Stimulated activated CD4-positive, alpha-beta T cell treated with anti-CD3 and anti-CD28 coated beads, Interleukin-4, amount 100 ng/mL, for 4 hours (primary cell): ENCODE results near the gene GSTM3.
"Not testable (repeated sequence)": the region's sequence is repeated elsewhere in the genome, so short reads cannot be mapped to it uniquely, and the experiment has no call there.

Experiments used
- DNase-seq, 2 experiments: peaks; one replicate each; pipeline ENCODE4 v3.0.0-alpha.2; 2020

Gene GSTM3

DNA sequence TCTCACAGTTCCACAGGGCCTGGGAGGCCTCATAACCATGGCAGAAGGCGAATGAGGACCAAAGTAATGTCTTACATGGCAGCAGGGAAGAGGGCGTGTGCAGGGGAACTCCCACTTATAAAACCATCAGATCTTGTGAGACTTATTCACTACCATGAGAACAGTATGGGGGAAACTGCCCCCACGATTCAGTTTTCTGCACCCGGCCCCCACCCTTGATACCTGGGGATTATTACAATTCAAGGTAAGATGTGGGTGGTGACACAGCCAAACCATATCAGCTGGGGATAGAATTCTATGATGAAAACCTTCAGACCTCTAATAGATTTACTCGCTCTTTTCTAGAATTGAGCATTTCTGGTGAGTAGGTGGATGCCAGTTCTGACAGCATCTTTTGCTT lies 46.4 kb downstream of the GSTM3 start:
- DNase-seq, result not testable (repeated sequence)

GRCh38 chr1:109691759-109692158 lies 49.1 kb downstream of the GSTM3 start:
- DNase-seq, result no peak

DNA sequence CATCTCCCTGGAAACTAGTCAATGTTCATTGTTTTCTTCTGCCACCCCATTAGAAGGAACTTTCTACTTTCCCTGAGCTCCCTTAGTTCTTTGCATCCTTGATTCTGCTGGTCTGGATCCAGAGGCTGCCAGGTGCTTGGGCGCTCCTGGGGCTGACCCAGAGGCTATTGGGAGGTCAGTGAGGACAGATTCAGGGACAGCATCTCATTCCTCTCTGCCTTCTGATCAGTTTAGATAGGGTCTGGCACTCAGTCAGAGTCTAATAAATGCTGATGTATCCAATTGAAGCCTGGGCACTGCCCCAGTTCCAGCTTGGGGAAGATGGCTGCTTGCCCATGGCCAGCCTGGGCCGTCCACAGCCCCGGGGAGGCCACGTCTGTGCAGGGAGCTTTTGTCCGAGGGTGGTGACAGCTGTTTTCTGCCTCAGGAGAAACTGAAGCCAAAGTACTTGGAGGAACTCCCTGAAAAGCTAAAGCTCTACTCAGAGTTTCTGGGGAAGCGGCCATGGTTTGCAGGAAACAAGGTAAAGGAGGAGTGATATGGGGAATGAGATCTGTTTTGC lies 50.9 kb downstream of the GSTM3 start:
- no peak for DNase-seq

DNA sequence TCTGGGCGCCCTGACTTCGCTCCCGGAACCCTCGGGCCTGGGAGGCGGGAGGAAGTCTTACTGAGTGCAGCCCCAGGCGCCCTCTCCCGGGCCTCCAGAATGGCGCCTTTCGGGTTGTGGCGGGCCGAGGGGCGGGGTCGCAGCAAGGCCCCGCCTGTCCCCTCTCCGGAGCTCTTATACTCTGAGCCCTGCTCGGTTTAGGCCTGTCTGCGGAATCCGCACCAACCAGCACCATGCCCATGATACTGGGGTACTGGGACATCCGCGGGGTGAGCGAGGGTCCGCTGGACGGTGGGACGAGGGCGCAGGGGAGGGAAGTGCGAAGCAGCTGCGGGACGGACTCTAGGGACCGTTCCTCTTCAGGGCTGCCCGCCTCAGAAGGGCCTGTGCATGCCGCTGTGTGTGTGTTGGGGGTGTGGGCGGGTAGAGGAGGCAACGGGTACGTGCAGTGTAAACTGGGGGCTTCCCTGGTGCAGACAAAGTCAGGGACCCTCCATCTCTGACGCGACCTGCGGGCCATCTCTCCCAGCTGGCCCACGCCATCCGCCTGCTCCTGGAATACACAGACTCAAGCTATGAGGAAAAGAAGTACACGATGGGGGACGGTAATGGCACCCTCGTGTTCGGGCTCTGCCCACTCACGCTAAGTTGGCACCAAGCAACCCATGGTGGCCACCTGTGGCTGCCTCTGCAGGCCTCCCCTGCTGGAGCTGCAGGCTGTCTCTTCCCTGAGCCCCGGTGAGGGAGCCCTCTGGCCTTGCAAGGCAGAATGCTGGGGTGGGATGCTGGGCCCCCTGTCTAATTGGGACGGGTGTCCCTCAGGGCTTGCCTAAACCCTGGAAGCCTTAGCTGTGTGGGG lies 53.0 kb downstream of the GSTM3 start, which contains the start of gene GSTM1:
Gene GSTM1, plus strand, starts transcription at position 177 of the 859 bp plus-strand sequence. Its CDS starts 57 bp downstream, at position 234.
- DNase-seq, result no peak

- DNase-seq, result not testable (repeated sequence)
These were observed 53.7 kb downstream of the GSTM3 start for GRCh38 chr1:109687109-109687508.

DNA sequence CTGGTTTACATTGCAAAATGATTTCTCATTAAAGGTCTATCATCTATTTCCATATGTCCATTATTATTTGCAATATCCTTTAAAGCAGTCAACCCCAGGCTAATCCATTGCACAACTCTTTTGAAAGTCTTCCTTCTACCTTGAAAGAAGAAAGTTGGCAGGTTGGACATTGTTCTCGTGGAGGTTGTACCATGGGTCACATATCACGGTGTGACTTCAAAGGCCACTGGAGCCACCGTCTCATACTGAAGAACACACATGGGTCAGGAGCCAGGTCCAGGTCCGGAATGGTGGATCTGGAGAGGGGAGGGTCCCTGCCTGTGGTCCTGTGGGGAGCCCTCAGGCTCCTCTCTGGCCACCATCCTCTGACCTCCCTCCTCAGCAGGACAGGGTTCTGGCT lies 54.9 kb downstream of the GSTM3 start:
- DNase-seq, result not testable (repeated sequence)

- not testable (repeated sequence) for DNase-seq
These were observed 55.4 kb downstream of the GSTM3 start for GRCh38 chr1:109685399-109685798.

- not testable (repeated sequence) for DNase-seq
These were observed 56.1 kb downstream of the GSTM3 start for GRCh38 chr1:109684777-109685176.
